Measurements from ENCODE around the gene NCAN. TPM values are rescaled to one million over a fixed set of nuclear protein-coding genes. Genes with fewer than 3 reads are reported as not detected.

The NCAN gene
- total RNA-seq, 4 donors from 2014 or later: not detected

- no peak for TF ChIP-seq CTCF (IDR thresholded peaks at IDR 0.05; ENCODE audit: low read depth)
Measured at GRCh38 chr19:19229701-19230100, 17.9 kb downstream of the NCAN start.

DNA sequence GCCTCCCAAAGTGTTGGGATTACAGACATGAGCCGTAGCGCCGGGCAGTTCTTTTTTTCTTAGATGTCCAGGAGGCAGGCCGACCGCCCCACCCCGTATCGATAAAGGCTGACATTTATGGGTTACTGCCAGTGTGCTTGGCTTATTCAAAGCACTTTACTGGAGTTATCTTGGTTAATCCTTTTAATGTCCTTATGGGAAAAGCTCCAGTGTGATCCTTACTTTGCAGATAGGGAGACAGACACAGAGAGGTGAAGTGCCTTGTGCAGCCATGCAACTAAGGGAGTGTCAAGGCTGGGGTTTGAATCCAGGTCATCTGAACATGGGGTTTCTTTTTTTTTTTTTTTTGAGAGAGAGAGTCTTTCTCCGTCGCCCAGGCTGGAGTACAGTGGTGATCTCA lies 19.2 kb downstream of the NCAN start:
- no peak for TF ChIP-seq CTCF (IDR thresholded peaks at IDR 0.05; ENCODE audit: low read depth)

DNA sequence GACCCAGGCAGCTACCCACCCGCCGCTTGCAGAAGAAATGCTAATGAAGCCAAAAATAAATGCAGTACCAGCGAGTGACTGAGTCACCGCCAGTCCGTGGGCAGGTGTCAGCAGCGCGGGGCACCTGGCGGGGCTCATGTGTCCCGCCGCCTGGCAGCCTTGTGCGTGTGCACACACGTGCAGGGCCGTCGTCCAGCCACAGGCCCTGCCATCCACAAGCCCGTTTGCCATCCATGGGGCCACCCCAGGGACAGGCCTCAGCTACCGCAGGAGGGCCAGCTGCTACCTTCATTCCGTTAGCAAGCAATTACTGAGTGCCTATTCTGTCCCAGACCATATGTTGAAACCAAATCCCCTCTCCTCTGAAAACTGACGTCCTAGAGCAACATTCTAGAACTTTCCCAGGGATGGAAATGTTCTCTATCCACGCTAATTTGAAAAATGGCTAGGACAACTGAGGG lies 20.5 kb downstream of the NCAN start:
- TF ChIP-seq CTCF (IDR thresholded peaks at IDR 0.05; ENCODE audit: low read depth): no peak

DNA sequence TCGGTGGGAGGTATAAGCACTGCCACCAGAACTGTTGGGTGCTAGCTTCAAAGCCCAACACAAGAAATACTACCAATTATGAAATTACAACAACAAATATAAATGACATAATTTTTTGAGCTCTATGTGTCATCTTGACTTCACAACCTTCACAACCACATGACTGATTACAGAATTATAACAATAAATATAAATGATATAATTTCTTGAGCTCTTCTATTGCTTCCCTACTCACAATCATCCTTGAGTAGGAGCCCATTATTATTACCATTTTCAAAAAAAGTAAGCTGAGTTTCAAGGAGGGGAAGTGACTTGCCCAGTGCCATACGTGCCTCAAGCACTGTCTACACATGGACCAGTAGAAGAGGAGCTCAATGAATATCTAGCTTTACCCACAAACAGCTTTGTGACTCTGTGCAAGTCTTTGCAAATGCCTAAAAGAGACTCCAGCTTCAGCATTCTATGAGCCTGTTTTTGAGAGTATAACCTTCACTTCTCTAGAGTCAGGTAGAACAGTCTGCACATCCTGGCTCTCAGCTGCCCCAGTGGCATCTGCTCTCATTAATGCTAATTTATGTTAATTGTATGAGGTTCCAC lies 22.6 kb downstream of the NCAN start:
- TF ChIP-seq CTCF (IDR thresholded peaks at IDR 0.05; ENCODE audit: low read depth): no peak

DNA sequence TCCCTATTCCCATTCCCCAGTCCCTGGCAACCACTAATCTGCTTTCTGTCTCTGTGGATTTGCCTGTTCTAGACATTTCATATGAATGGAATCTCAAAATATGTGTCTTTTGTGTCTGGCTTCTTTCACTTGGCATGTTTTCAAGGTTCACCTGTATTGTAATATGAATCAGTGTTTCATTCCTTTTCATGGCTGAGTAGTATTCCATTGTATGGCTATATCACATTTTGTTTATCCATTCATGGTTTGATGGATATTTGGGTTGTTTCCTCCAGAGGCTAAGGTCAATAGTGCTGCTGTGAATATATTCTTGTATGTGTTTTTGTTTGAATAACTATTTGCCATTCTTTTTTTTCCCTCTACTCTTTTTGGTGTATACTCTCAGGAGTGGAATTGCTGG lies 24.4 kb downstream of the NCAN start:
- no peak for TF ChIP-seq CTCF (IDR thresholded peaks at IDR 0.05; ENCODE audit: low read depth)

GRCh38 chr19:19238126-19238894 lies 26.6 kb downstream of the NCAN start:
- no peak for TF ChIP-seq CTCF (IDR thresholded peaks at IDR 0.05; ENCODE audit: low read depth)

DNA sequence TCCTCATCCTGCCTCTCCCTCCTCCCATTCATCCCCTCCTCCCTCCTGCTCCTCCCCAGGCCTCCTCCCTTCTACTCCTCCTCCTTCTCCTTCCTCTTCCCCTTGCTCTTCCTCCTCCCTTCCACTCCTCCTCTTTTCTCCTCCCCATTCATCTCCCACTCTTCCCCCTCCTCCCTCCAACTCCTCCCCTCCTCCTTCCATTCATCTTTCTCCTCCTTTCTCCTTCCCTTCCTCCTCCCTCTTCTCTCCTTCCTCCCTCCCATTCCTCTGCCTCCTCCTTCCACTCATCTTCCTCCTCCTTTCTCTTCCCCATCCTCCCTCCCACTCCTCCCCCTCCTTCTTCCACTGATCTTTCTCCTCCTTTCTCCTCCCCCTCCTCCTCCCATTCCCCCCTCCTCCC lies 27.9 kb downstream of the NCAN start:
- no peak for TF ChIP-seq CTCF (IDR thresholded peaks at IDR 0.05; ENCODE audit: low read depth)
